DOHH2 (cell line): ENCODE results near the gene TUG1.
A peak's percentile ranks its signal among the peaks of the same experiment; 100 is the strongest.

ENCODE experiments used
- H3F3A ChIP-seq: fragments of 200-600 bp; sonication (generic), shearing (Covaris generic); 2 replicates; pipeline ENCODE4 v1.6.0; 2016; ENCODE audit warnings: antibody characterized with exemption, mild to moderate bottlenecking; ENCODE audit not compliant: control insufficient read depth, insufficient read depth
- H3K27ac ChIP-seq: fragments of 200-600 bp; sonication (generic); 2 replicates; pipeline ENCODE4 v1.5.1; 2014; ENCODE audit warnings: low read depth, mild to moderate bottlenecking, low read length, moderate library complexity
- H3K27me3 ChIP-seq: fragments of 200-600 bp; sonication (generic); 2 replicates; pipeline ENCODE4 v1.6.1; 2014; ENCODE audit warnings: mild to moderate bottlenecking, low read length, mixed read lengths; ENCODE audit not compliant: control insufficient read depth
- H3K36me3 ChIP-seq: fragments of 200-600 bp; sonication (generic); 2 replicates; pipeline ENCODE4 v1.6.1; 2014; ENCODE audit warnings: mild to moderate bottlenecking, low read length, moderate library complexity, mixed read lengths; ENCODE audit not compliant: control insufficient read depth
- H3K4me1 ChIP-seq: fragments of 200-600 bp; sonication (generic); 2 replicates; pipeline ENCODE4 v1.6.1; 2014; ENCODE audit warnings: mild to moderate bottlenecking, low read length, mixed read lengths; ENCODE audit not compliant: control insufficient read depth
- H3K4me2 ChIP-seq: fragments of 200-600 bp; sonication (generic); 2 replicates; pipeline ENCODE4 v1.6.0; 2014; ENCODE audit warnings: mild to moderate bottlenecking, low read length, moderate library complexity
- H3K4me3 ChIP-seq: fragments of 200-600 bp; sonication (generic); 2 replicates; pipeline ENCODE4 v1.5.1; 2014; ENCODE audit warnings: mild to moderate bottlenecking, low read length, mixed read lengths
- H3K79me2 ChIP-seq: fragments of 200-600 bp; sonication (generic); 2 replicates; pipeline ENCODE4 v1.6.1; 2014; ENCODE audit warnings: mild to moderate bottlenecking, low read length, mixed read lengths; ENCODE audit not compliant: control insufficient read depth
- H3K9me2 ChIP-seq: fragments of 200-600 bp; sonication (generic); replicated peaks from 2 replicates; pipeline ENCODE4 v1.6.1; 2014; ENCODE audit warnings: mild to moderate bottlenecking, low read length, mixed read lengths; ENCODE audit not compliant: control insufficient read depth
- H3K9me3 ChIP-seq: fragments of 200-600 bp; sonication (generic); 2 replicates; pipeline ENCODE4 v1.6.1; 2014; ENCODE audit warnings: antibody characterized with exemption, low read length, mixed read lengths; ENCODE audit not compliant: control insufficient read depth, insufficient read depth
- H4K20me1 ChIP-seq: fragments of 200-600 bp; sonication (generic); 2 replicates; pipeline ENCODE4 v1.6.0; 2014; ENCODE audit warnings: low read depth, mild to moderate bottlenecking, antibody characterized with exemption, low read length, moderate library complexity; ENCODE audit not compliant: control insufficient read depth, insufficient read depth
- CTCF ChIP-seq: fragments of 200-600 bp; sonication (generic); IDR thresholded peaks from one replicate; pipeline ENCODE4 v1.5.1; 2014; ENCODE audit warnings: antibody characterized with exemption, mild to moderate bottlenecking, low read depth, low read length; ENCODE audit not compliant: poor library complexity, severe bottlenecking
- EZH2phosphoT487 ChIP-seq: fragments of 200-600 bp; sonication (generic); IDR thresholded peaks from 2 replicates; pipeline ENCODE4 v1.6.1; 2017; ENCODE audit warnings: borderline replicate concordance, mild to moderate bottlenecking, antibody characterized with exemption, low read length, moderate library complexity, mixed read lengths

Gene TUG1

GRCh38 chr22:30994960-30995359 lies 25.9 kb downstream of the TUG1 start:
- no peaks in the 10 kb centered on the region for H3K9me2 ChIP-seq

GRCh38 chr22:30996462-30996861 lies 27.4 kb downstream of the TUG1 start:
- Histone ChIP-seq H3K36me3 (no peaks in the 10 kb centered on the region), H3K9me2 (no peaks in the 10 kb centered on the region), H3K4me3 (no peak overlapping the region), H3K79me2 (no peaks in the 10 kb centered on the region), H3K4me2 (peak overlapping the region; percentile 6; the same call in 1 of the 2 replicates), H3K4me1 (peaks cover 22% of the 10 kb centered on the region), H3F3A (no peaks in the 10 kb centered on the region), H3K27ac (no peak overlapping the region), H3K9me3 (no peaks in the 10 kb centered on the region), H3K27me3 (no peaks in the 10 kb centered on the region), H4K20me1 (no peaks in the 10 kb centered on the region)
- no peak for TF ChIP-seq EZH2phosphoT487
- TF ChIP-seq CTCF: no peak

More at GRCh38 chr22:30994960-30995359, 25.9 kb downstream of the TUG1 start:
- no peaks in the 10 kb centered on the region for H3F3A ChIP-seq
- H3K9me3 ChIP-seq: no peaks in the 10 kb centered on the region
- no peak overlapping the region for H3K4me2 ChIP-seq
- H4K20me1 ChIP-seq: no peaks in the 10 kb centered on the region
- TF ChIP-seq EZH2phosphoT487 (no peak), CTCF (no peak)
- H3K4me1 ChIP-seq: peaks cover 22% of the 10 kb centered on the region
- H3K4me3 ChIP-seq: no peak overlapping the region
- H3K27me3 ChIP-seq: no peaks in the 10 kb centered on the region
- H3K79me2 ChIP-seq: no peaks in the 10 kb centered on the region
- H3K27ac ChIP-seq: no peak overlapping the region
- H3K36me3 ChIP-seq: no peaks in the 10 kb centered on the region

- Histone ChIP-seq H3K36me3 (no peaks in the 10 kb centered on the region), H3K79me2 (no peaks in the 10 kb centered on the region), H3K4me2 (no peak overlapping the region), H3F3A (no peaks in the 10 kb centered on the region), H3K27me3 (peaks cover 4% of the 10 kb centered on the region; the same call in 1 of the 2 replicates), H3K4me3 (no peak overlapping the region), H3K4me1 (peaks cover 22% of the 10 kb centered on the region), H3K9me2 (no peaks in the 10 kb centered on the region), H4K20me1 (no peaks in the 10 kb centered on the region), H3K27ac (no peak overlapping the region), H3K9me3 (no peaks in the 10 kb centered on the region)
- TF ChIP-seq CTCF (no peak), EZH2phosphoT487 (no peak)
Observed at GRCh38 chr22:30998329-30998728, 29.3 kb downstream of the TUG1 start.
